Measurements from ENCODE around the gene C1orf159.

DNA sequence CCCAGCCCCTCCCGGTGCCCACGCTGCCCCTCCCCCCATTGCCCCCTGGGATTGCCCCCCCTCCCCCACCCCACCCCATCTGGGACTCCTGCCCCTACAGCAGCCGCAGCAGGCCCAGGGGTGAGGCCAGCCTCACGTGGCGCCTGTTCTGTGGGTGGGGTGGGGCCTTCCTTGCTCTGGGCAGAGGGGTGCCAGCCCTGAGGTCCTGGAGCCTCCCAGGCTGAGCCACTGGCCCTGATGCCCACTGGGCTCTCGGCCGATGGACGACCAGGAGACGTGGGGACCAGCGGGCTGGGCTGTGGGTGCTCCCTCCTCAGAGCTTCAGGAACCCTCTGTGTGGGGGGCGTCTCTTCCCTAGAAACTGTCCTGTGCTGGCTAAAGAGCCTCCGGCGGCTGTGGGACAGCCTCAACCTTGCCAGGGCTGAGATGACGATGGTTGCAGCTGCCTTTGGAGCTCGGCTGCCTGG is 5.8 kb upstream of the C1orf159 start:
- TF ChIP-seq, protein P1, sequence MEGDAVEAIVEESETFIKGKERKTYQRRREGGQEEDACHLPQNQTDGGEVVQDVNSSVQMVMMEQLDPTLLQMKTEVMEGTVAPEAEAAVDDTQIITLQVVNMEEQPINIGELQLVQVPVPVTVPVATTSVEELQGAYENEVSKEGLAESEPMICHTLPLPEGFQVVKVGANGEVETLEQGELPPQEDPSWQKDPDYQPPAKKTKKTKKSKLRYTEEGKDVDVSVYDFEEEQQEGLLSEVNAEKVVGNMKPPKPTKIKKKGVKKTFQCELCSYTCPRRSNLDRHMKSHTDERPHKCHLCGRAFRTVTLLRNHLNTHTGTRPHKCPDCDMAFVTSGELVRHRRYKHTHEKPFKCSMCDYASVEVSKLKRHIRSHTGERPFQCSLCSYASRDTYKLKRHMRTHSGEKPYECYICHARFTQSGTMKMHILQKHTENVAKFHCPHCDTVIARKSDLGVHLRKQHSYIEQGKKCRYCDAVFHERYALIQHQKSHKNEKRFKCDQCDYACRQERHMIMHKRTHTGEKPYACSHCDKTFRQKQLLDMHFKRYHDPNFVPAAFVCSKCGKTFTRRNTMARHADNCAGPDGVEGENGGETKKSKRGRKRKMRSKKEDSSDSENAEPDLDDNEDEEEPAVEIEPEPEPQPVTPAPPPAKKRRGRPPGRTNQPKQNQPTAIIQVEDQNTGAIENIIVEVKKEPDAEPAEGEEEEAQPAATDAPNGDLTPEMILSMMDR (IDR thresholded peaks at IDR 0.05; ENCODE audit: borderline replicate concordance, extremely low read depth, low read length, poor library complexity, severe bottlenecking) = no peak
- TF ChIP-seq EZH2 (IDR thresholded peaks at IDR 0.05; ENCODE audit: borderline replicate concordance, low read depth, low read length, severe bottlenecking) = no peak

All from DND-41 (cell line).